Endodermal cell (in vitro differentiated cells): ENCODE data around the gene UGT1A1. TPM values are rescaled to one million over a fixed set of nuclear protein-coding genes. Genes with fewer than 3 reads are reported as not detected.

Experiments used
- DNase-seq: peaks from one replicate; pipeline ENCODE4 v3.0.0-alpha.2; 2017
- H3K27ac ChIP-seq: 2 replicates; pipeline ENCODE4 v1.5.1; 2013; ENCODE audit warnings: mild to moderate bottlenecking, low read depth, low read length, moderate library complexity
- H3K27me3 ChIP-seq: 2 replicates; pipeline ENCODE4 v1.6.1; 2013; ENCODE audit warnings: mild to moderate bottlenecking, low read length, moderate library complexity; ENCODE audit not compliant: insufficient read depth, control insufficient read depth, poor library complexity, severe bottlenecking
- H3K36me3 ChIP-seq: 2 replicates; pipeline ENCODE4 v1.7.0; 2013; ENCODE audit warnings: mild to moderate bottlenecking, low read length, moderate library complexity; ENCODE audit not compliant: control insufficient read depth, insufficient read depth
- H3K4me1 ChIP-seq: one replicate; pipeline ENCODE4 v1.7.0; 2013; ENCODE audit warnings: low read length; ENCODE audit not compliant: control insufficient read depth, insufficient read depth
- H3K4me3 ChIP-seq: 2 replicates; pipeline ENCODE4 v1.5.1; 2013; ENCODE audit warnings: mild to moderate bottlenecking, low read length, moderate library complexity
- H3K9ac ChIP-seq: 2 replicates; pipeline ENCODE4 v1.6.1; 2013; ENCODE audit warnings: mild to moderate bottlenecking, low read length, moderate library complexity; ENCODE audit not compliant: poor library complexity, severe bottlenecking; ENCODE audit errors: extremely low read depth
- H3K9me3 ChIP-seq: 2 replicates; pipeline ENCODE4 v1.6.1; 2013; ENCODE audit warnings: mild to moderate bottlenecking, low read length, moderate library complexity; ENCODE audit not compliant: control insufficient read depth
- H3K27ac Mint-ChIP-seq: 2 replicates; pipeline ENCODE4 v1.8.0; 2020; ENCODE audit warnings: mixed read lengths
- H3K27me3 Mint-ChIP-seq: 2 replicates; pipeline ENCODE4 v1.8.0; 2021; ENCODE audit warnings: mild to moderate bottlenecking, mixed read lengths; ENCODE audit not compliant: insufficient read depth
- H3K36me3 Mint-ChIP-seq: 2 replicates; pipeline ENCODE4 v1.8.0; 2020; ENCODE audit warnings: low read depth, mixed read lengths
- H3K4me1 Mint-ChIP-seq: 2 replicates; pipeline ENCODE4 v1.8.0; 2020; ENCODE audit warnings: mixed read lengths
- H3K4me3 Mint-ChIP-seq: 2 replicates; pipeline ENCODE4 v1.8.0; 2020; ENCODE audit warnings: mild to moderate bottlenecking, moderate library complexity, mixed read lengths
- H3K9me3 Mint-ChIP-seq: 2 replicates; pipeline ENCODE4 v1.8.0; 2020; ENCODE audit warnings: mild to moderate bottlenecking, mixed read lengths
- WGBS, 2 experiments: methylation state at CpG; one replicate each; pipeline versions ENCODE4 v1.1.5 to v1.1.7; 2013; ENCODE audit warnings: missing lambda C conversion rate in 2 of 2, mixed read lengths in 1 of 2; ENCODE audit not compliant: insufficient coverage in 1 of 2, insufficient read length in 1 of 2; 5-methylcytosine and 5-hydroxymethylcytosine counted together
- total RNA-seq, 2 donors: library from RNA; stranded (reverse); fragmentation: NEBNext Ultra II Directional in 1 of 2; extraction: Animal tissue kit (Norgen Biotek cat#: 25700) in 1 of 2; gene quantifications; 2 replicates in 1 of 2; 3 replicates in 1 of 2; pipeline ENCODE4 v1.2.1, GENCODE V29; 2021
- TF ChIP-seq, protein P1 (sequence below): fragments of 200-600 bp; sonication (generic); conservative IDR thresholded peaks from 2 replicates; pipeline ENCODE4 v1.5.0; 2021; ENCODE audit warnings: antibody characterized with exemption, mild to moderate bottlenecking

Gene UGT1A1
- total RNA-seq, 2 donors from 2014 or later, result not detected

DNA sequence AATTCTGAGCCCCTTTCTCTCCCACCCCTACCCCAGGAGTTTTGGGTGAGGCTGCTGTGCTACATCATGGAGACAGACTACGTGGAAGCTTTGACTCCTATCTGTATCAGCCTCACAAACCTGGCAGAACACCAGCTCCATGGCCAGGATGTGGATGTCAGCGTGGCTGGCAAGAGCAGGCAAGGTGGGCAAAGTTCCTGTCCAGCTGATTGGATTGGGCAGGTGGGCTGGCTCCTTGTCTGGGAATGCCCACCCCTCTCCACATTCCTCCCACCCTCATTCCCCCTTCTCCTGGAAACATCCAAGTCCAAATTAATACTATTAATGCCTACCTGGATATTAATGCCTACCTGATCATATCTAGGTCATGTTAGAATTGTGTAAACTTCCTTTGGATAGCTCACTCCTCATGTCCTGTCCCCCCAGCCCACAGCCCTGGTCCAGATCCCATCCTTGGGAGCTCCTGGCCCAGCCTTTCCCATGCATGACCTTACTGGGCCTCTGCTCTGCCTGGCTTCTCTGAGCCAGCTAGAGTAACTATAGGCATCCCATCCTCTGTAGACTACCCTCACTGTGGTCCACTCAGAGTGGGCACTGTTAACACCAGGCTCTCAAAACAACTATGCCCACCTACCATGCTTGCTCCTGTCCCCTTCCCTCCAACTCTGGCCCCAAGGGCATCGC is 42.2 kb downstream of the UGT1A1 start:
- no peak overlapping the region for H3K4me3 ChIP-seq
- Mint-ChIP-seq H3K36me3 (no peaks in the 10 kb centered on the region), H3K27ac (no peak overlapping the region), H3K4me3 (no peak overlapping the region), H3K9me3 (peaks cover 5% of the 10 kb centered on the region), H3K27me3 (peaks cover 14% of the 10 kb centered on the region), H3K4me1 (no peaks in the 10 kb centered on the region)
- H3K27ac ChIP-seq, result no peak overlapping the region
- WGBS, 2 experiments, result 80 to 83% methylated on average over 1 to 3 of the region's 3 CpGs
- TF ChIP-seq, protein P1, sequence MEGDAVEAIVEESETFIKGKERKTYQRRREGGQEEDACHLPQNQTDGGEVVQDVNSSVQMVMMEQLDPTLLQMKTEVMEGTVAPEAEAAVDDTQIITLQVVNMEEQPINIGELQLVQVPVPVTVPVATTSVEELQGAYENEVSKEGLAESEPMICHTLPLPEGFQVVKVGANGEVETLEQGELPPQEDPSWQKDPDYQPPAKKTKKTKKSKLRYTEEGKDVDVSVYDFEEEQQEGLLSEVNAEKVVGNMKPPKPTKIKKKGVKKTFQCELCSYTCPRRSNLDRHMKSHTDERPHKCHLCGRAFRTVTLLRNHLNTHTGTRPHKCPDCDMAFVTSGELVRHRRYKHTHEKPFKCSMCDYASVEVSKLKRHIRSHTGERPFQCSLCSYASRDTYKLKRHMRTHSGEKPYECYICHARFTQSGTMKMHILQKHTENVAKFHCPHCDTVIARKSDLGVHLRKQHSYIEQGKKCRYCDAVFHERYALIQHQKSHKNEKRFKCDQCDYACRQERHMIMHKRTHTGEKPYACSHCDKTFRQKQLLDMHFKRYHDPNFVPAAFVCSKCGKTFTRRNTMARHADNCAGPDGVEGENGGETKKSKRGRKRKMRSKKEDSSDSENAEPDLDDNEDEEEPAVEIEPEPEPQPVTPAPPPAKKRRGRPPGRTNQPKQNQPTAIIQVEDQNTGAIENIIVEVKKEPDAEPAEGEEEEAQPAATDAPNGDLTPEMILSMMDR, result no peak
- H3K9ac ChIP-seq, result no peak overlapping the region
- no peaks in the 10 kb centered on the region for H3K36me3 ChIP-seq
- no peaks in the 10 kb centered on the region for H3K27me3 ChIP-seq
- H3K9me3 ChIP-seq, result no peaks in the 10 kb centered on the region
- peak; percentile 23 for DNase-seq
- no peaks in the 10 kb centered on the region for H3K4me1 ChIP-seq

DNA sequence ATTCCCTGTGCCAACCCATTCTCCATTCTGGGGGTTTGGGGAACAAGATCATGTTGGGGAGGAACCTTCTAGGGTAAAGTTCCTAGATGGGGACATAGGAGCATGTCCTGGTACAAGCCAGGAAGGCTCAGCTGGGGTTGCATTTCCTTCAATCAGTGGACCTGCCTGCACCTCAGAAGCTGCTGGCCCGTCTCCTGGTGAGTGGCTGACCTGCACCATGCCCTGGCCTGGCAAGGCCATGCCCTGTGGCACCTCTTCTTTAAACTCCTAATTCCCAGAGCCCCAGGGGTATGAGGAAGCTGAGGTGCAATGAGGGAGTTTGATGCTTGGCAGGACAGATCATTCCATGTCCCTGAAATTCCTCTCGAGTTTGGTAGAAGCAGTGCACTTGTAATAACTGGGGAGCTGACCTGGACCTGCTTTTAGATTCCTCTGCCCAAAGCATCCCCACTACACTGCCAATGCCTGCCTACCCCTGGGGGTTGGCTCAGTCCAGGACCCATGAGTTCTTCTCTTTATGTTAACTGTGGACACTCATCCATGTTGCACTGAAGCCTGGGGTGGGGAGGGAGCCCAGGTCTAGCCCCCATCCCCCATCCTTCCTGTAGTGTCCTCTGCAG is 43.3 kb downstream of the UGT1A1 start:
- Mint-ChIP-seq H3K4me3 (no peak overlapping the region), H3K9me3 (peaks cover 5% of the 10 kb centered on the region), H3K27me3 (peaks cover 12% of the 10 kb centered on the region), H3K4me1 (no peaks in the 10 kb centered on the region), H3K27ac (no peak overlapping the region), H3K36me3 (no peaks in the 10 kb centered on the region)
- no peaks in the 10 kb centered on the region for H3K36me3 ChIP-seq
- H3K9ac ChIP-seq, result no peak overlapping the region
- no peak overlapping the region for H3K4me3 ChIP-seq
- no peaks in the 10 kb centered on the region for H3K9me3 ChIP-seq
- TF ChIP-seq, protein P1, result no peak
- H3K27me3 ChIP-seq, result no peaks in the 10 kb centered on the region
- H3K27ac ChIP-seq, result no peak overlapping the region
- no peaks in the 10 kb centered on the region for H3K4me1 ChIP-seq
- no peak for DNase-seq
- 85 to 100% methylated on average over 1 to 2 of the region's 2 CpGs for WGBS, 2 experiments

DNA sequence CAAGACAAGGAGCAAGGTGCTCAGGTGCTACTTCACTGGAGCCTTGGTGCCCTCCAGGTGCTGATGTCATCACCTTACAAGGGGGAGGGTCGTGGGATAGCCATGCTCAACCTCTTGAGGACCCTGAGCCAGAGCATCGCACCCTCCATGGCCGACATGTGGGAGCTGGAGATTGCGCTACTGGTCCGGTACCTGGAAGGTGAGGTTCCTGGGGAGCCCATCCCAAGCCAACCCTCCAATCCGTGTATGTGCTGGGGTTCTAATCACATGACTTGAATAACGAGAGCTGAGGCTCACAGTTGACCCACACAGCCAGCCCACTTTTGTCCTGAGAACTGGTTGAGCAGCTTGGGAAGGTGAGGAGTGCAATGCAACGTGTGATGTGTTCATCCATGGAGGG is 43.9 kb downstream of the UGT1A1 start:
- peaks cover 5% of the 10 kb centered on the region for H3K9me3 Mint-ChIP-seq
- Histone ChIP-seq H3K36me3 (no peaks in the 10 kb centered on the region), H3K27me3 (no peaks in the 10 kb centered on the region), H3K27ac (no peak overlapping the region), H3K4me3 (no peak overlapping the region), H3K9ac (no peak overlapping the region), H3K9me3 (no peaks in the 10 kb centered on the region), H3K4me1 (no peaks in the 10 kb centered on the region)
- no peaks in the 10 kb centered on the region for H3K36me3 Mint-ChIP-seq
- peaks cover 12% of the 10 kb centered on the region for H3K27me3 Mint-ChIP-seq
- no peak for DNase-seq
- TF ChIP-seq, protein P1, result no peak
- 77 to 92% methylated on average over 6 to 8 of the region's 8 CpGs for WGBS, 2 experiments
- H3K4me1 Mint-ChIP-seq, result no peaks in the 10 kb centered on the region
- no peak overlapping the region for H3K27ac Mint-ChIP-seq
- no peak overlapping the region for H3K4me3 Mint-ChIP-seq
